HG02840 (cell line): Measurements from ENCODE around the gene ACBD6.

ENCODE experiments used
- ATAC-seq: cut with Tn5 transposase; IDR thresholded peaks from one replicate; pipeline ENCODE4 v1.9.1; 2021; ENCODE audit warnings: mild to moderate bottlenecking, moderate library complexity, moderate number of reproducible peaks; ENCODE audit not compliant: unreplicated experiment, low FRiP score

The ACBD6 gene

GRCh38 chr1:180261524-180262155 lies 240.7 kb downstream of the ACBD6 start:
- ATAC-seq: no peak

GRCh38 chr1:180261030-180261429 lies 241.3 kb downstream of the ACBD6 start:
- ATAC-seq: no peak

GRCh38 chr1:180260541-180260940 lies 241.8 kb downstream of the ACBD6 start:
- no peak for ATAC-seq

GRCh38 chr1:180259431-180260338 lies 242.7 kb downstream of the ACBD6 start:
- no peak for ATAC-seq

GRCh38 chr1:180258935-180259334 lies 243.4 kb downstream of the ACBD6 start:
- ATAC-seq: no peak

GRCh38 chr1:180258290-180258689 lies 244.1 kb downstream of the ACBD6 start:
- ATAC-seq: no peak

- no peak for ATAC-seq
These were observed 244.9 kb downstream of the ACBD6 start for GRCh38 chr1:180257486-180257885.

- no peak for ATAC-seq
These were observed 245.4 kb downstream of the ACBD6 start for GRCh38 chr1:180257028-180257386.

- ATAC-seq: no peak
These were observed 245.9 kb downstream of the ACBD6 start for GRCh38 chr1:180256341-180257027.

GRCh38 chr1:180255536-180256340 lies 246.6 kb downstream of the ACBD6 start:
- ATAC-seq: no peak

- ATAC-seq: no peak
These were observed 247.5 kb downstream of the ACBD6 start for GRCh38 chr1:180254854-180255253.

GRCh38 chr1:180254496-180254819 lies 247.9 kb downstream of the ACBD6 start:
- no peak for ATAC-seq

GRCh38 chr1:180253585-180254495 lies 248.5 kb downstream of the ACBD6 start:
- ATAC-seq: no peak

GRCh38 chr1:180252638-180253536 lies 249.5 kb downstream of the ACBD6 start:
- ATAC-seq: no peak

GRCh38 chr1:180251526-180252305 lies 250.7 kb downstream of the ACBD6 start:
- ATAC-seq: no peak

GRCh38 chr1:180250883-180251509 lies 251.4 kb downstream of the ACBD6 start:
- no peak for ATAC-seq

GRCh38 chr1:180250499-180250770 lies 251.9 kb downstream of the ACBD6 start:
- ATAC-seq: no peak
